LNCaP clone FGC (cell line): ENCODE results near the gene ADCY5.

ENCODE experiments used
- DNase-seq: peaks from one replicate; pipeline ENCODE4 v3.0.0-alpha.2; 2011; ENCODE audit warnings: low read depth
- H3K4me3 ChIP-seq: 2 replicates; pipeline ENCODE4 v1.5.1; 2011; ENCODE audit warnings: mild to moderate bottlenecking, low read depth, low read length, control low read depth
- TF ChIP-seq, protein P1 (sequence below): IDR thresholded peaks from 2 replicates; pipeline ENCODE4 v1.5.1; 2012; ENCODE audit warnings: mild to moderate bottlenecking; ENCODE audit not compliant: control insufficient read depth, insufficient read depth; ENCODE audit errors: extremely low read depth

ADCY5 gene

DNA sequence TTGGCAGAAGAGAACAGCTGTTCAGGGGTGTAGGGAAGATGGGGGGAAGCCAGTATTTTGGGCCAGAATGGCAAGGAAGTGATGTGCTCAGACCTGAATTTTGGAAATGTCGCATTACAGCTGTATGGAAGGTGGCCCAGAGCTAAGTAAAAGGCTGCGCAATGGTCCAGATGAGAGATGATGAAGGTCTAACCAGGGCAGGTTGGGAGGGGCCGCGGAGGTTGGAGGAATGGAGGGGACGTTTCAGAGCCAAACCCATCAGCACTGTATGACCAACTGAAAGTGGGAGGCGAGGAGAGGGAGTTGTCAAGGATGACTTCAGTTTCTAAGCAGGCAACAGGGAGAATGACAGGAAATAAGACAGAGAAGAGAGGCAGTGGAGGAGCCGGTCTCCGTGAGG, 60.8 kb downstream of the ADCY5 start:
- DNase-seq, result no peak
- TF ChIP-seq, protein P1, sequence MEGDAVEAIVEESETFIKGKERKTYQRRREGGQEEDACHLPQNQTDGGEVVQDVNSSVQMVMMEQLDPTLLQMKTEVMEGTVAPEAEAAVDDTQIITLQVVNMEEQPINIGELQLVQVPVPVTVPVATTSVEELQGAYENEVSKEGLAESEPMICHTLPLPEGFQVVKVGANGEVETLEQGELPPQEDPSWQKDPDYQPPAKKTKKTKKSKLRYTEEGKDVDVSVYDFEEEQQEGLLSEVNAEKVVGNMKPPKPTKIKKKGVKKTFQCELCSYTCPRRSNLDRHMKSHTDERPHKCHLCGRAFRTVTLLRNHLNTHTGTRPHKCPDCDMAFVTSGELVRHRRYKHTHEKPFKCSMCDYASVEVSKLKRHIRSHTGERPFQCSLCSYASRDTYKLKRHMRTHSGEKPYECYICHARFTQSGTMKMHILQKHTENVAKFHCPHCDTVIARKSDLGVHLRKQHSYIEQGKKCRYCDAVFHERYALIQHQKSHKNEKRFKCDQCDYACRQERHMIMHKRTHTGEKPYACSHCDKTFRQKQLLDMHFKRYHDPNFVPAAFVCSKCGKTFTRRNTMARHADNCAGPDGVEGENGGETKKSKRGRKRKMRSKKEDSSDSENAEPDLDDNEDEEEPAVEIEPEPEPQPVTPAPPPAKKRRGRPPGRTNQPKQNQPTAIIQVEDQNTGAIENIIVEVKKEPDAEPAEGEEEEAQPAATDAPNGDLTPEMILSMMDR, result no peak
- H3K4me3 ChIP-seq, result no peak overlapping the region

DNA sequence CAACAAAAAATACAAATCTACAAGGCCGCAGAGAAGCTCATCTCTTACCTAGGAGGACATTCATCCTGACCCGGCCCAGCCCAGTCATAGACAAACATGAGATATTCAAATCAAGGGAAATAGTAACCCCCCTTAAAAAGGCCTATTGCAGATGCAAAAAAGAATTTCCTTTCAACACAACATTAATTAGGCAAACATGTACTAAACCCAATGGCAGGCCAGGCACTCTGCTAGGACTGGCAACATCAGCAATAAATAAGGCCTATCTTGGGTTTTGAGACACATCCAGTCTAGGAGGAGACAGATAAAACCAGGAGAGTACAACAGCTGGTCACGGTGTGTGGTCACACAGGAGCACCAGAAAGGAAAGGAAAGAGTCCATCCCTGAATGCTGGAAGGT, 61.4 kb downstream of the ADCY5 start:
- H3K4me3 ChIP-seq, result no peak overlapping the region
- no peak for DNase-seq
- TF ChIP-seq, protein P1, result no peak

DNA sequence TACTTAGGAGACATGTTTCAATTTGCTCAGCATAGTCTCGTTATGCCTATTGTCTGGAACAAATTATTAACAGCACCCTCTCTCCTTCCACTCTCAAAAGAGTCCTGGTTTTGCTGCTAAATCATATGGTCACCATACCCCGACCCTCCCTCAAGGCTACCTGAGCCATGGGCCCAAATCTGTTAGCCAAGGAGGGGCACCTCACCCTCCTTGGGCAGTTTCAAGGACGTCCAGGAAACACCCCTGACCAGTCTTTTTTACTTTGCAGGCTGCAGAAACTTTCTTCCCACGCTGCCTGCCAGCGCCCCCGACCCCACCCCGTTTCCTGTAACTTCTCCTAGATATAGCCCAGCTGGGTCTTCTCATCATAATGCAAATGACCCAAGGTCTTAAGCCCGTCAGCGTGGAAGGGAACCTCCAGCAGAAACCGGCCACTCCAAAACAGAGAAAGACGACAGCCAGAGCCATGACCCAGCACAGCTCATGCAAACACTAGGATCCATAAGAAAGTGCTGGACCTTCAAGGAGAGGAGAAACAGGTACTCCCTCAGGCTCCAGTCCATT, 62.3 kb downstream of the ADCY5 start:
- no peak for DNase-seq
- TF ChIP-seq, protein P1, result no peak
- H3K4me3 ChIP-seq, result no peak overlapping the region

DNA sequence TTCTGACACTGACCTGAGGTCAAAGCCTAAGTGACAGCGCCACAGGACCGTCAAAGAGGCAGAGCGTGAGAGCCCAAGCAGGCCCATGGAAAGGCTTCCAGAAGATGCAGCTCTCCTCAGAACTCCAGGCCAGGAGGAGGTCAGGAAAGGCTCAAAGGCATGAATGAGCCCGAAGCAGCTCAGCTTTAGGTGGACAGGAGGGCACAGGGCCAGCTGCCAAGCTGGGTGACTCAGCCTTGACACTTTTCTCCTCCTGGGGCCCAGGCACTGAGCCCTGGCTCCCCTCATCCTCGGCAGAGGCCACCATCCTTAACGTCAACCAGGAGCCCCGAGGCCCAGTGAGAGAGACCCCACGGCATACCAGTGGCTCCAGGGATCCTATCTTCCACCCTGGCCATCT, 62.9 kb downstream of the ADCY5 start:
- DNase-seq, result no peak
- TF ChIP-seq, protein P1, result no peak
- H3K4me3 ChIP-seq, result no peak overlapping the region

DNA sequence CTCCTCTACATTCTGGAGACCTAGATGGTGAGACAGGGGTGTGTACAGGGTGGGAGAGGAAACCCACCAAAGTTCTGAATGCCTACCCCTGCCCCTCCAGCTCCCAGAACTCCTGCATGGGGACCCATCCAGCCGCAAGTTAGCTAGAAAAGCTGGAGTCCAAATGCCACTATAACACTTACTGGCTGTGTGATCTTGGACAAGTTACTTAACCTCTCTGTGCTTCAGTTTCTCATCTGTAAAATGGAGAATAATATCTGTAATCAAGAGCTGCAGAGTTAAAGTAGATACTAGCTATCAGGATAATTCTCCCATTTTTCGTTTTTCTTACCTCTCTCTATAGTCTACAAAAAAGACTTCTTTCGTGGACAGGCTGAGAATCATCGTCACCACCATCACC, 63.4 kb downstream of the ADCY5 start:
- H3K4me3 ChIP-seq, result no peak overlapping the region
- no peak for DNase-seq
- TF ChIP-seq, protein P1, result no peak

DNA sequence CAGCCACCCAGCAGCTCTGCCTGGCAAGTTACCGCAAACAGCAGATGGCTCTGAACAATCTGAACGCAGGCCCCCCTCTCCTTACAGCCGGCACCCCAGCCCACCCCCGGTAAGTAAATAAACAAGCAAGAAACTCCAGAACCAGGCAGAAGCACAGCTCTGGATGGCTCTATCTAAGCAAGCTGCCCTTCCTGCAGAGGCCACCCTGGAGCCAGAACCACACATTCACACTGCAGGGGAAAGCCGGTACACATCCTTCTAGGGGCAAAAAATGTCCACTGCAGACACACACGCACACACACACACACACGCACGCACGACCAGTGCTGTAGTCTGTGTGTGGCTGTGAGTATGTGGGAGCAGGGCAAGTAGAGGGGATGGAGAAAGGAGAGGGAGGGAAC, 63.9 kb downstream of the ADCY5 start:
- TF ChIP-seq, protein P1, result no peak
- no peak for DNase-seq
- no peak overlapping the region for H3K4me3 ChIP-seq

DNA sequence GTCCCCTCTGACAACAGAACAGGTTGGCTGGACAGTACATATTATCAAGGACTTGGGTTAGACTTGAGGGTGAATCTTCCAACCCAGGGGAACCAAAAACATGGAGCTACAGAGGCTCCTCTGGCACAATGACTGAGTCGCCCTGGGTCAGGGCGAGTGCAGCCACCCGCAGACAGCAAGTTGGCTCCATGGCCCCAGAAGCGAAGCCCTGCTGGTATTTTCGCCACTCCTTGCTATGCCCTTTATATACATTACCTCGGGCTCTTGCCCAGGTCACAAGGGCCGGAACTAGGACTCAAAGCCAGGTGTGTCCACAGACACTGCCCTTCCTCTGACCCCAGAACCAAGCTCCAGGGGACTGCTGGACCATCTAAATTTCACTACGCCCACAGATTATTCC, 64.6 kb downstream of the ADCY5 start:
- no peak overlapping the region for H3K4me3 ChIP-seq
- no peak for DNase-seq
- TF ChIP-seq, protein P1, result no peak
